Nephron (organoid): ENCODE measurements around the gene CDH9.

ENCODE experiments used
- H3K27ac Mint-ChIP-seq, 3 experiments: 2 replicates each; pipeline ENCODE4 v1.8.0; 2020; ENCODE audit warnings: mixed read lengths in 3 of 3, mild to moderate bottlenecking in 2 of 3, moderate library complexity in 1 of 3
- H3K27me3 Mint-ChIP-seq: 2 replicates; pipeline ENCODE4 v1.8.0; 2021; ENCODE audit warnings: low read depth, mild to moderate bottlenecking, moderate library complexity, mixed read lengths
- H3K36me3 Mint-ChIP-seq: 2 replicates; pipeline ENCODE4 v1.8.0; 2020; ENCODE audit warnings: low read depth, mixed read lengths
- H3K4me1 Mint-ChIP-seq: 2 replicates; pipeline ENCODE4 v1.8.0; 2020; ENCODE audit warnings: mixed read lengths
- H3K4me3 Mint-ChIP-seq, 3 experiments: 2 replicates each; pipeline ENCODE4 v1.8.0; 2020; ENCODE audit warnings: mild to moderate bottlenecking in 3 of 3, mixed read lengths in 3 of 3, moderate library complexity in 2 of 3
- H3K9me3 Mint-ChIP-seq: 2 replicates; pipeline ENCODE4 v1.8.0; 2020; ENCODE audit warnings: mixed read lengths
- CTCF ChIP-seq, 3 experiments: fragments of 200-600 bp; sonication (generic); IDR thresholded peaks; one replicate each; pipeline ENCODE4 v1.5.0; 2021; ENCODE audit warnings: antibody characterized with exemption in 3 of 3; ENCODE audit not compliant: unreplicated experiment in 3 of 3

CDH9 gene

GRCh38 chr5:27038476-27038875 lies at the start of gene CDH9:
Gene CDH9, minus strand, starts transcription at chr5:27038586. Its CDS starts 50,253 bp downstream, at chr5:26988333.
- no peaks in the 10 kb centered on the region for H3K27me3 Mint-ChIP-seq
- peak in 1 of 3 experiments; percentile 7 for TF ChIP-seq CTCF (IDR thresholded peaks at IDR 0.05; ENCODE audit: unreplicated experiment in 3 of 3)
- no peaks in the 10 kb centered on the region for H3K36me3 Mint-ChIP-seq
- no peaks in the 10 kb centered on the region for H3K9me3 Mint-ChIP-seq
- peak within 1 kb of the TSS; percentile 69 to 85 (median 73) for H3K27ac Mint-ChIP-seq
- H3K4me1 Mint-ChIP-seq, result no peaks in the 10 kb centered on the region
- H3K4me3 Mint-ChIP-seq, result peak within 1 kb of the TSS; percentile 76 to 87 (median 83)

DNA sequence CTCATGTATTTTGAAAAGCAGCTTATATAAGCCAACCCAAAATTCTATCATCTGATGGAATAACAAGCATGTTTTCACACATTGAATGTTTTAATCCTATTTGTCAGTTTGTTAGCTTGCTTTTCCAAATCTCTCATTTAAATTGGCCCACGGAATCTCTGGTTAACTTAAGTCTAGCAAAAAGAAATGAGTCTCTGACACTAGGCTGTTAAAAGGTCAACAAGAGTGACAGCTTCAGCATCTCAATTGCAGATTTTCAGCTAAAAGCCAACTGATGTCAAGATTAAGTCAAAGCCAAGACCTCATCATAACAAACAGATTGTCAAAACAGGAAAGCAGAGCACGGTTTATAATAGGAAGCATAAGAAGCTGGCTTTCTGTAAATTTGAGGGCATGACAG lies 49.4 kb upstream of the CDH9 start:
- Mint-ChIP-seq H3K4me3 (no peak overlapping the region), H3K9me3 (no peaks in the 10 kb centered on the region), H3K4me1 (no peaks in the 10 kb centered on the region), H3K27me3 (no peaks in the 10 kb centered on the region), H3K36me3 (no peaks in the 10 kb centered on the region), H3K27ac (peak overlapping the region in 1 of 3 experiments; percentile 34)
- TF ChIP-seq CTCF (IDR thresholded peaks at IDR 0.05; ENCODE audit: unreplicated experiment in 3 of 3), result no peak

DNA sequence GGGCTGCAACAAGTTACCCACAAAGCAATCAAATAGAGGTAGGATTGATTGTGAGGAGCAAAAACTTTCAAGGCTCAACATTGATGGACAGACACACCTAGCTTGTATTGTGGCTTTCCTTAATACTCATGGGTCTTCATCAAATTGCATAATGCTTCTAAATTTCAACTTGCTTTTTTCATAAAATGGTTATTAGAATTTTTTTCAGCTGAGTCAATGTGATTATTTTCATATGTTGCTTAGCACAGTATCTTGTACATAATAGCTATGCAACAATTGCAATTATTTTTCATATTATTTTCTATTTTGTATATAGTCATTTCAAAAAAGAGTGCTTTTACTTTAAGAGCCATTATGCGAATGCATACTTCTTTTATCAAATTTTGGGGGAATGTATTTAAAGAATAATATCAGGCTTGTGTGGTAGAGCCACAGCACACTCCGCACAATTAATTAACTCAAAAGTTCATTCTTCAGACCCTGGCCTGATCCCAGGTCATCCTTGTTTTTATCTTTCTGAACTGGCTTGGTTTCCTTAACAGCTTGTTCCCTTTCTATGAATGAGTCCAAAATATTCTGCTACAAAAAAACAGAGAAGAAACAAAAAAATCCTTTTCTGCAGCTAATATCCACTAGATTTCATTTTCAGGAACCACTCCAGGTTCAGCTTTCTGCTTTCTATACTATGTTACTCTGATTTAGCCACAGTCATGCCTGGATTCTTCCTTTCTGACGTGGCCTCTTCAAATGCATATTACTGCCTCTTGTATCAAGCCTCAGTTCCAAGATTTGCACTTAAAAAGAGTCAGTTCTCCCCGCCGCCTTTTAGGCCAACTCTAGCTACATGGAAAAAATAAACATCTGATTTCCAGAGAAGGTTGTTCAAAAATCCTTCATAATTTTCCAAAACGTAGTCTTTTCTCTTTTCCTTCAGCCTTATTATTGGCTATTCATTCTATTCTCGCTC lies 45.3 kb upstream of the CDH9 start:
- H3K27ac Mint-ChIP-seq, result no peak overlapping the region
- H3K4me1 Mint-ChIP-seq, result no peaks in the 10 kb centered on the region
- no peaks in the 10 kb centered on the region for H3K27me3 Mint-ChIP-seq

GRCh38 chr5:27080147-27080546 lies 41.8 kb upstream of the CDH9 start:
- Mint-ChIP-seq H3K4me1 (no peaks in the 10 kb centered on the region), H3K4me3 (no peak overlapping the region), H3K9me3 (peaks cover 11% of the 10 kb centered on the region), H3K36me3 (no peaks in the 10 kb centered on the region), H3K27me3 (no peaks in the 10 kb centered on the region), H3K27ac (no peak overlapping the region)
- no peak for TF ChIP-seq CTCF (IDR thresholded peaks at IDR 0.05; ENCODE audit: unreplicated experiment in 3 of 3)

More for the DNA sequence above, 45.3 kb upstream of the CDH9 start:
- Mint-ChIP-seq H3K36me3 (no peaks in the 10 kb centered on the region), H3K4me3 (no peak overlapping the region), H3K9me3 (peaks cover 6% of the 10 kb centered on the region)
- no peak for TF ChIP-seq CTCF (IDR thresholded peaks at IDR 0.05; ENCODE audit: unreplicated experiment in 3 of 3)

GRCh38 chr5:27062451-27062850 lies 24.1 kb upstream of the CDH9 start:
- TF ChIP-seq CTCF (IDR thresholded peaks at IDR 0.05; ENCODE audit: unreplicated experiment in 3 of 3), result no peak
- H3K36me3 Mint-ChIP-seq, result no peaks in the 10 kb centered on the region
- H3K4me3 Mint-ChIP-seq, result no peak overlapping the region

More at GRCh38 chr5:27062451-27062850, 24.1 kb upstream of the CDH9 start:
- Mint-ChIP-seq H3K9me3 (no peaks in the 10 kb centered on the region), H3K27me3 (no peaks in the 10 kb centered on the region), H3K27ac (no peak overlapping the region), H3K4me1 (no peaks in the 10 kb centered on the region)
